Measurements from ENCODE around the gene ADPRHL1.
"Not testable (repeated sequence)": the region's sequence is repeated elsewhere in the genome, so short reads cannot be mapped to it uniquely, and the experiment has no call there.

ADPRHL1 gene

GRCh38 chr13:113402471-113403254 lies 50.6 kb downstream of the ADPRHL1 start:
- Mint-ChIP-seq H3K27ac (no peak overlapping the region), H3K4me1 (ENCODE audit: low read depth) (no peaks in the 10 kb centered on the region), H3K36me3 (no peaks in the 10 kb centered on the region), H3K4me3 (no peak overlapping the region), H3K9me3 (ENCODE audit: low read depth) (no peaks in the 10 kb centered on the region), H3K27me3 (peaks cover 1% of the 10 kb centered on the region)

- Mint-ChIP-seq H3K27me3 (no peaks in the 10 kb centered on the region), H3K4me3 (no peak overlapping the region), H3K4me1 (ENCODE audit: low read depth) (no peaks in the 10 kb centered on the region), H3K36me3 (no peaks in the 10 kb centered on the region), H3K9me3 (ENCODE audit: low read depth) (no peaks in the 10 kb centered on the region), H3K27ac (no peak overlapping the region)
Measured at GRCh38 chr13:113401452-113402415, 51.6 kb downstream of the ADPRHL1 start.

- Mint-ChIP-seq H3K9me3 (ENCODE audit: low read depth) (no peaks in the 10 kb centered on the region), H3K4me3 (no peak overlapping the region), H3K36me3 (no peaks in the 10 kb centered on the region), H3K4me1 (ENCODE audit: low read depth) (no peaks in the 10 kb centered on the region), H3K27me3 (no peaks in the 10 kb centered on the region), H3K27ac (no peak overlapping the region)
Measured at GRCh38 chr13:113400621-113401451, 52.5 kb downstream of the ADPRHL1 start.

- H3K9me3 Mint-ChIP-seq (ENCODE audit: low read depth) = no peaks in the 10 kb centered on the region
- no peaks in the 10 kb centered on the region for H3K4me1 Mint-ChIP-seq (ENCODE audit: low read depth)
- no peak overlapping the region for H3K27ac Mint-ChIP-seq
- H3K4me3 Mint-ChIP-seq = no peak overlapping the region
- no peaks in the 10 kb centered on the region for H3K27me3 Mint-ChIP-seq
- no peaks in the 10 kb centered on the region for H3K36me3 Mint-ChIP-seq
Measured at GRCh38 chr13:113399755-113400149, 53.5 kb downstream of the ADPRHL1 start.

GRCh38 chr13:113398963-113399754 lies 54.1 kb downstream of the ADPRHL1 start:
- Mint-ChIP-seq H3K27me3 (no peaks in the 10 kb centered on the region), H3K4me1 (ENCODE audit: low read depth) (no peaks in the 10 kb centered on the region), H3K27ac (no peak overlapping the region), H3K4me3 (no peak overlapping the region), H3K9me3 (ENCODE audit: low read depth) (no peaks in the 10 kb centered on the region), H3K36me3 (no peaks in the 10 kb centered on the region)

- Mint-ChIP-seq H3K36me3 (no peaks in the 10 kb centered on the region), H3K27me3 (no peaks in the 10 kb centered on the region), H3K9me3 (ENCODE audit: low read depth) (no peaks in the 10 kb centered on the region), H3K4me3 (no peak overlapping the region), H3K27ac (no peak overlapping the region), H3K4me1 (ENCODE audit: low read depth) (peaks cover 4% of the 10 kb centered on the region)
Measured at GRCh38 chr13:113397608-113398425, 55.5 kb downstream of the ADPRHL1 start.

GRCh38 chr13:113394339-113394640 lies 59.0 kb downstream of the ADPRHL1 start:
- Mint-ChIP-seq H3K4me1 (ENCODE audit: low read depth) (peaks cover 4% of the 10 kb centered on the region), H3K9me3 (ENCODE audit: low read depth) (no peaks in the 10 kb centered on the region), H3K4me3 (peak overlapping the region; percentile 56), H3K36me3 (no peaks in the 10 kb centered on the region), H3K27ac (no peak overlapping the region), H3K27me3 (no peaks in the 10 kb centered on the region)

GRCh38 chr13:113393563-113394338 lies 59.5 kb downstream of the ADPRHL1 start:
- no peaks in the 10 kb centered on the region for H3K27me3 Mint-ChIP-seq
- H3K4me1 Mint-ChIP-seq (ENCODE audit: low read depth) = peaks cover 4% of the 10 kb centered on the region
- H3K27ac Mint-ChIP-seq = no peak overlapping the region
- no peaks in the 10 kb centered on the region for H3K36me3 Mint-ChIP-seq
- no peaks in the 10 kb centered on the region for H3K9me3 Mint-ChIP-seq (ENCODE audit: low read depth)
- H3K4me3 Mint-ChIP-seq = peak overlapping the region; percentile 90

- H3K27ac Mint-ChIP-seq = no peak overlapping the region
- H3K27me3 Mint-ChIP-seq = no peaks in the 10 kb centered on the region
- peaks cover 4% of the 10 kb centered on the region for H3K4me1 Mint-ChIP-seq (ENCODE audit: low read depth)
- H3K4me3 Mint-ChIP-seq = peak overlapping the region; percentile 90
- no peaks in the 10 kb centered on the region for H3K9me3 Mint-ChIP-seq (ENCODE audit: low read depth)
- H3K36me3 Mint-ChIP-seq = no peaks in the 10 kb centered on the region
Measured at GRCh38 chr13:113393226-113393562, 60.1 kb downstream of the ADPRHL1 start.

- H3K27me3 Mint-ChIP-seq = peaks cover 3% of the 10 kb centered on the region
- H3K27ac Mint-ChIP-seq = no peak overlapping the region
- no peaks in the 10 kb centered on the region for H3K36me3 Mint-ChIP-seq
- peaks cover 4% of the 10 kb centered on the region for H3K4me1 Mint-ChIP-seq (ENCODE audit: low read depth)
- no peak overlapping the region for H3K4me3 Mint-ChIP-seq
- no peaks in the 10 kb centered on the region for H3K9me3 Mint-ChIP-seq (ENCODE audit: low read depth)
Measured at GRCh38 chr13:113390874-113391497, 62.3 kb downstream of the ADPRHL1 start.

- not testable (repeated sequence) for H3K9me3 Mint-ChIP-seq (ENCODE audit: low read depth); H3K4me3 Mint-ChIP-seq; H3K27me3 Mint-ChIP-seq; H3K27ac Mint-ChIP-seq; H3K36me3 Mint-ChIP-seq
- peaks cover 13% of the 10 kb centered on the region for H3K4me1 Mint-ChIP-seq (ENCODE audit: low read depth)
Measured at GRCh38 chr13:113389586-113389985, 63.7 kb downstream of the ADPRHL1 start.

GRCh38 chr13:113387396-113387795 lies 65.9 kb downstream of the ADPRHL1 start:
- Mint-ChIP-seq H3K36me3 (peaks cover 9% of the 10 kb centered on the region), H3K27me3 (peaks cover 3% of the 10 kb centered on the region), H3K27ac (no peak overlapping the region), H3K9me3 (ENCODE audit: low read depth) (peaks cover 9% of the 10 kb centered on the region), H3K4me3 (no peak overlapping the region), H3K4me1 (ENCODE audit: low read depth) (peaks cover 9% of the 10 kb centered on the region)

- Mint-ChIP-seq H3K4me1 (ENCODE audit: low read depth) (peaks cover 9% of the 10 kb centered on the region), H3K27ac (no peak overlapping the region), H3K4me3 (no peak overlapping the region), H3K27me3 (peaks cover 8% of the 10 kb centered on the region), H3K9me3 (ENCODE audit: low read depth) (peaks cover 11% of the 10 kb centered on the region), H3K36me3 (peaks cover 10% of the 10 kb centered on the region)
Measured at GRCh38 chr13:113383089-113383488, 70.2 kb downstream of the ADPRHL1 start.

All from activated naive CD8-positive, alpha-beta T cell (primary cell).